ENCODE data around the gene PTGES3L. TPM values are rescaled to one million over a fixed set of nuclear protein-coding genes. Genes with fewer than 3 reads are reported as not detected.
"Not testable (repeated sequence)": the region's sequence is repeated elsewhere in the genome, so short reads cannot be mapped to it uniquely, and the experiment has no call there.

Gene PTGES3L
- total RNA-seq, 1 donor from 2014 or later = 50.6 TPM

GRCh38 chr17:42989726-42990652, 10.1 kb upstream of the PTGES3L start:
- no peak for ATAC-seq (ENCODE audit: poor library complexity)
- intact Hi-C loops (cut with DNase I) = no loop called here
- no peak for DNase-seq

DNA sequence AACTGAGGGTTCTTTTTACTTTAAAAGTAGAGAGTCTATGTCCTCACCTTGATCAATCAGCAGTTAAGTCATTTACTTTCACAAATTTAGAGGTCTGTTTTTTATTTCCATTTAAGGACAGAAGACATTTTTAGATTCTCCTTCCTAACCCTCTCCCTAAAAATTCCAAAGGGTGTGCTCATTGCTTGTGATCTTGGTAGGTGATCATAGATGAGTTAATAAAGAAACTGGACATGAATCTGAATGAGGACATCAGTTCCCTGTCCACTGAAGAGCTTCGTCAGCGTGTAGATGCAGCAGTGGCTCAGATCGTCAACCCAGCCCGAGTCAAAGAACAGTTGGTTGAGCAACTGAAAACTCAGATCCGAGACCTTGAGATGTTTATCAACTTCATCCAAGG, 9.3 kb upstream of the PTGES3L start:
- ATAC-seq (ENCODE audit: poor library complexity) (no peak), DNase-seq (no peak)
- intact Hi-C loops (cut with DNase I) = no loop called here

- no peak for ATAC-seq (ENCODE audit: poor library complexity)
Observed at GRCh38 chr17:42985225-42985624, 5.3 kb upstream of the PTGES3L start.

DNA sequence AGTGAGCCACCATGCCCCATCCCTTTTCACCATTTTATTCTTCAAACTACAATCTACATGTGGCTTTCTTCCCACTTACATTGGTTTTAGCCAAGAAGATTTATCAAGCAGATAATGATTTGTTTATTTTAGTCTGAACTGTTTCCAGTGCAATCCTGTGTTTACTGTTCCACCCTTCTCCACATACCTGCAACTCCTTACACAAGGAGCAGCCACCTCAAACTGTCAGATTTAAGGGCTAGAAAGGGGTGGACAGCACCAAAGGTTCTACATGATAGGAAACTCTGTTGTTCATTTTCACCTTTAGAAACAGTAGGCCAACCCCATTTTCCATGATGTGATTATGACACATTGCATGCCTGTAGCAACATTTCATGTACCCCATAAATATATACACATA, 2.4 kb upstream of the PTGES3L start:
- DNase-seq (no peak), ATAC-seq (ENCODE audit: poor library complexity) (no peak)
- intact Hi-C loops (cut with DNase I) = no loop called here

More at GRCh38 chr17:42985225-42985624, 5.3 kb upstream of the PTGES3L start:
- intact Hi-C loops (cut with DNase I) = no loop called here
- DNase-seq = no peak

DNA sequence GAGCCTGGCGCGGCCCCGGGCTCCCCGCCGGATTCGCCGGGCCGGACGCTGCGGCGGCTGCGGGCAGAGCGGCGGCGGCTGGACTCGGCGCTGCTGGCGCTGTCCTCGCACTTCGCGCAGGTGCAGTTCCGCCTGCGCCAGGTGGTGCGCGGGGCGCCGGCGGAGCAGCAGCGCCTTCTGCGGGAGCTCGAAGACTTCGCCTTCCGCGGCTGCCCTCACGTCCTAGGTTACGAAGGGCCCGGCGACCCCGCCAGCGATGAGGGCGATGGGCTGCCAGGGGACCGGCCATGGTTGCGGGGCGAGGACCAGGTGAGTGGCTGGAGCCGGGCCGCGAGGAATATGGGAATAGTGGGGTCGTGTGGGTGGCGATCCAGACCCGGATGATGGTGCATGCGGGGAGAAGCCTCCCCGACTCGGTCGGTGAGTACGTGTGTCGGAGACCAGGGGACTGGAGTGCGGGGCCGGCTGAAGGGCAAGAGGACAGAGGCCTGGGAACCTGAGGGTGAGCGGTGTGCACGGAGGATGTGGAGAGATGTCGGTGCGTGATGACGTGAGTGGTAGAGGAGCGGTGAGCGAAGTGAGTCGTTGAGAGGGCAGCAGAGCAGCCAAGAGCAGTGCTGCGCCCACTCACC, 1.0 kb upstream of the PTGES3L start:
- intact Hi-C loops (cut with DNase I) = no loop called here

DNA sequence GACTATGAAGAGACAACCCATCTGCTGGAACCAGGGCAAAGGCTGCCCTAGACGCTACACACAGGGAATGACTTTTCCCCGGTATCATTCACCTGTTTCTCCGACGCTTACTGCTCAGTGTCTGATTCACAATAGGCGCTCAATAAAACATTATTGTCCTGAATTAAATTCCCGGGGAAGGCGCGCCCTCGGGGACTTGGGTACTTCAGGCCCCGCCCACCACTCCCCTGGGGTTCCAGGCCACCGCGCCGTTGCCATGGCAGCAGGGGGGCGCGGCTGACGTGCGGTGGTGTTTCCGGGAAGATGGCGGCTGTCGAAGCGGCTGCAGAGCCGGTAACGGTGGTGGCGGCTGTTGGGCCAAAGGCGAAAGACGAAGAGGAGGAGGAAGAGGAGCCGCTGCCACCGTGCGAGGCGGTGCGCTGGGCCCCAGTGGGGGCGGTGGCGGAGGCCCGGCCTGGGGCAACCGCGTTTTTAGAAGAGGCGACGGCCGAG, 440 bp upstream of the PTGES3L start, which contains the start of gene RUNDC1:
RUNDC1 (plus strand) TSS at position 292 of the 492 bp plus-strand sequence; CDS start at position 304, 12 bp downstream.
- peak; percentile 97 for DNase-seq
- peak; percentile 96 for ATAC-seq (ENCODE audit: poor library complexity)
- intact Hi-C loops (cut with DNase I) = no loop called here

More for the DNA sequence above, 1.0 kb upstream of the PTGES3L start:
- peak; percentile 61 for ATAC-seq (ENCODE audit: poor library complexity)
- peak; percentile 52 for DNase-seq

DNA sequence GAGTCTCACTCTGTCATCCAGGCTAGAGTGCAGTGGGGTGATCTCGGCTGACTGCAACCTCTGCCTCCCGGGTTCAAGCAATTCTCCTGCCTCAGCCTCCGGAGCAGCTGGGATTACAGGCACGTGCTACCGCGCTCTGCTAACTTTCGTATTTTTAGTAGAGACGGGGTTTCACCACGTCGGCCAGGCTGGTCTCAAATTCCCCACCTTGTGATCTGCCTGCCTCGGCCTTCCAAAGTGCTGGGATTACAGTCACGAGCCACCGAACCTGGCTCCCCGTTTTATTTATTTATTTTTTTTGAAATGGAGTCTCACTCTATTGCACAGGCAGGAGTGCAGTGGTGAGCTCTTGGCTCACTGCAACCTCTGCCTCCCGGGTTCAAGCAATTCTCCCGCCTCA, 4.2 kb downstream of the PTGES3L start:
- DNase-seq; ATAC-seq (ENCODE audit: poor library complexity); intact Hi-C loops (cut with DNase I): not testable (repeated sequence)

GRCh38 chr17:42975265-42975664, 4.6 kb downstream of the PTGES3L start:
- DNase-seq (no peak), ATAC-seq (ENCODE audit: poor library complexity) (no peak)
- intact Hi-C loops (cut with DNase I) = no loop called here

- ATAC-seq (ENCODE audit: poor library complexity); intact Hi-C loops (cut with DNase I); DNase-seq: not testable (repeated sequence)
Observed at GRCh38 chr17:42973323-42973722, 6.6 kb downstream of the PTGES3L start.

DNA sequence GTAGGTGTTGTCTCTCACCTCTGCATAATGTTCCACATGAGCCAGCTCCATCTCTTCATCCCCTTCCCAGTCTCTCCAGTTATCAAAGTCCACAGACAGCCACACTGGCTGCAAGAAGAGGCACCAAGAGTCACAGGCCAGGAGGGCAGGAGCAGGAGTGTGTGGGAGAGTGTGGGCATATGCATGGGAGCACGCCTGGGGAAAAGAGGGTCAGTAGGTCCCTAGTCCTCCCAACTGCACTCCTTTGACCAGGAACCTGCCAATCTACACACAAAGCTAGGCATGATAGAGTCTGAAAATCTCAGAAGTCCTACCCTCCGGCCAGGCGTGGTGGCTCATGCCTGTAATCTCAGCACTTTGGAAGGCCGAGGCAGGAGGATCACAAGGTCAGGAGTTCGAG, 8.3 kb downstream of the PTGES3L start:
- intact Hi-C loops (cut with DNase I) = no loop called here
- ATAC-seq (ENCODE audit: poor library complexity) (no peak), DNase-seq (no peak)

- DNase-seq (no peak), ATAC-seq (ENCODE audit: poor library complexity) (no peak)
- intact Hi-C loops (cut with DNase I) = no loop called here
Observed at GRCh38 chr17:42969001-42969581, 10.8 kb downstream of the PTGES3L start.

DNA sequence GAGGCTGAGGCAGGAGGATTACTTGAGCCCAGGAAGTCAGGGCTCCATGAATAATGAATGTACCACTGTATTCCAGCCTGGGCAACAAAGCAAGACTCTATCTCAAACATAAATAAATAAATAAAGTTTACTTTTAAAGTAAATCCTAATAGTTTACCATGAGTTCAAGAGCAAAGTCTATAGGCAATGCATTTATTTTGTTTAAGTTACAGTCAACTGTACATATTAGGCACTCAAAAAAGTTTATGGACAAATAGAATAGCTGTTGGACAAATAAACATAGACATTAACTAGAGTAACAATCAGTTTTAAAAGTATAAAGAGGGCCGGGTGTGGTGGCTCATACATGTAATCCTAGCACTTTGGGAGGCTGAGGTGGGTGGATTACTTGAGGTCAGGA, 12.0 kb downstream of the PTGES3L start:
- ATAC-seq (ENCODE audit: poor library complexity) = no peak
- no peak for DNase-seq
- intact Hi-C loops (cut with DNase I) = no loop called here

- intact Hi-C loops (cut with DNase I) = no loop called here
- ATAC-seq (ENCODE audit: poor library complexity) = peak; percentile 98
Observed at GRCh38 chr17:42964161-42964932, 15.5 kb downstream of the PTGES3L start, which contains the start of gene AARSD1. TSS of gene AARSD1 (minus strand) at chr17:42964454. CDS start at chr17:42964440, 14 bp downstream.

GRCh38 chr17:42953669-42954068, 26.2 kb downstream of the PTGES3L start:
- DNase-seq (no peak), ATAC-seq (ENCODE audit: poor library complexity) (no peak)
- intact Hi-C loops (cut with DNase I) = no loop called here

More at GRCh38 chr17:42964161-42964932, 15.5 kb downstream of the PTGES3L start, which contains the start of gene AARSD1:
- DNase-seq = peak; percentile 95

DNA sequence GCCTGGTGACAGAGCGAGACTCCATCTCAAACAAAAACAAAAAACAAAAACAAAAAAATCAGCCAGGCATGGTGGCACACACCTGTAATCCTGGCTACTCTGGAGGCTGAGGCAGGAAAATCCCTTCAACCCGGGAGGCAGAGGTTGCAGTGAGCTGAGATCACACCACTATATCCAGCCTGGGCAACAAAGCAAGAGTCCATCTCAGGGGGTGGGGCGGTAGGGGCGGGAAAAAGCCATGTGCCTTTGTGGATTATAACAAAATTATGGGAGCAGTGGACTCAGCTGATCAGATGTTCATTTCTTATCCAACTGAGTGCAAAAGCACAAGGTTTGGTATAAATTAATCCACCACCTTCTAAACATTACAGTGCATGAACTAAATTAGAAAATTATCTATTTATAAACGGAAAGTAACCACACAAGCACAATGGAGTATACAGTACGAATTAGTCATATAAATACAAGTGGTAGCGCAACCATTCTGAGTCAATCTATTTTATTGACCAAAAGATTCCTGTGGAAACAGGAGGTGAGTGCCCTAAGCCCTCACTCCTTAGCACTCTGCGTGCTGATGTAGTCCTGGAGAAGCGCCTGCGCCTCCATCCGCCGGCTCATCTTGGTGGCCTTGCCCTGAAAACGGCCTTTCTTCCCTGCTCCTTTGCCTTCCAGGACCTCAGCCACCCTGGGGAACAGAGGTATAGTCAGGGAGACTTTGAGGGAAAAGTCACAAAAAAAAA, 29.7 kb downstream of the PTGES3L start:
- ATAC-seq (ENCODE audit: poor library complexity) (no peak), DNase-seq (no peak)
- intact Hi-C loops (cut with DNase I) = no loop called here

DNA sequence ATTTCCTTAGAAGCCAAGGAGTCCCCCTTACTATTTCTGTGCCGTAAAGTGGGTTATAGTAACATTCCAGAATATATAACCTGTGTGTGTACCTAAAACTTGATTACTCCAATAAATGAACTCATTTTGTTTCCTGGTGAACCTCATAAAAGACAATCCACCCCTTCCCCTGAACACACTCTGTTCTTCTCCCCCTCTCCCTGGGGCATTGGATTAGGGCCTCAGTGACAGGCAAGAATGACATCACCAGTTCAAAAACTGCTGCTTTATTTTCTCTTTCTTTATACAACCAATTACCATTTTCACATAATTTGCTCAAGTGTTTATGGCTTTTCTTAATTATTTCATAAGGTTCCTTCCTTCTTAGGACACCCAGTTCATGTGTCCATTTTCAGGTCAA, 33.1 kb downstream of the PTGES3L start:
- ATAC-seq (ENCODE audit: poor library complexity) (no peak), DNase-seq (no peak)
- intact Hi-C loops (cut with DNase I) = no loop called here

DNA sequence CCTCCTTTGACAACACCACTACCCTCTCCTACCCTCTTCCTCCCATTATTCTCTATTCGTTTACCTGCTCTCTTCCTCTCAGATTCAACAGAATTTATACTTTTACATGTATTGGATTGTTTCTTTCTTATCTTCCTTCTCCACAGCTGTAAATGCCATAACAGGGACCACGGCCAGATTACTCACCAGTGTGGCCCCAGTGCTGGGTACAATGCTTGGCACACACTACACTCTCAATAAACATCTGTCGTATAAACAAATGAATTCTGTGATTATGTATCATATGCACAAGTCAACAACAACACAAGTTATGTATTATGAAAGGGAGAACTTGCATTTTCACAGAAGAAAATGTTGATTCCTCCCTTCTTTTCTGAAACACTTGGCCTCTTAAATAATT, 35.7 kb downstream of the PTGES3L start:
- no peak for DNase-seq
- ATAC-seq (ENCODE audit: poor library complexity) = no peak
- intact Hi-C loops (cut with DNase I) = no loop called here
